GM12801 (cell line): Measurements from ENCODE around the gene FBLN7.

Experiments
- TF ChIP-seq, protein P1 (sequence below): IDR thresholded peaks from one replicate; pipeline ENCODE4 v1.5.1; 2011; ENCODE audit warnings: control low read depth; ENCODE audit not compliant: insufficient read length; ENCODE audit errors: extremely low read depth

FBLN7 gene

GRCh38 chr2:112143150-112143549 lies 5.0 kb downstream of the FBLN7 start:
- TF ChIP-seq, protein P1, sequence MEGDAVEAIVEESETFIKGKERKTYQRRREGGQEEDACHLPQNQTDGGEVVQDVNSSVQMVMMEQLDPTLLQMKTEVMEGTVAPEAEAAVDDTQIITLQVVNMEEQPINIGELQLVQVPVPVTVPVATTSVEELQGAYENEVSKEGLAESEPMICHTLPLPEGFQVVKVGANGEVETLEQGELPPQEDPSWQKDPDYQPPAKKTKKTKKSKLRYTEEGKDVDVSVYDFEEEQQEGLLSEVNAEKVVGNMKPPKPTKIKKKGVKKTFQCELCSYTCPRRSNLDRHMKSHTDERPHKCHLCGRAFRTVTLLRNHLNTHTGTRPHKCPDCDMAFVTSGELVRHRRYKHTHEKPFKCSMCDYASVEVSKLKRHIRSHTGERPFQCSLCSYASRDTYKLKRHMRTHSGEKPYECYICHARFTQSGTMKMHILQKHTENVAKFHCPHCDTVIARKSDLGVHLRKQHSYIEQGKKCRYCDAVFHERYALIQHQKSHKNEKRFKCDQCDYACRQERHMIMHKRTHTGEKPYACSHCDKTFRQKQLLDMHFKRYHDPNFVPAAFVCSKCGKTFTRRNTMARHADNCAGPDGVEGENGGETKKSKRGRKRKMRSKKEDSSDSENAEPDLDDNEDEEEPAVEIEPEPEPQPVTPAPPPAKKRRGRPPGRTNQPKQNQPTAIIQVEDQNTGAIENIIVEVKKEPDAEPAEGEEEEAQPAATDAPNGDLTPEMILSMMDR: no peak

DNA sequence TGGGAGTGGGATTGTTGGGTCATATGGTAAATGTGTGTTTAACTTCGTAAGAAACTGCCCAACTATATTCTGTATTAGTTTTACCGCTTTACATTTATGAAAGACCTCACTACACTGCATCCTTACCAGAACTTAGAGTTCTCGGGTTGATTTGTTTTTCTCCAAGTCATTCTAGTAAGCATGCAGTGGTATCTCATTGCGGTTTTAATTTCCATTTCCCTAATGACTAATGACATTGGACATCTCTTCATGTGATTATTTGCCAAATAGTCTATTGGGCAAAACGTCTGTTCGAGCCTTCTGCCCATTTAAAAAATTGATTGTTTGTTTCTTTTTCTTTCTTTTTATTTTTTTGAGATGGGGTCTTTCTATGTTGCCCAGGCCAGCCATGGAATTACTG lies 6.8 kb downstream of the FBLN7 start:
- TF ChIP-seq, protein P1: no peak

- TF ChIP-seq, protein P1: no peak
These were observed 9.4 kb downstream of the FBLN7 start for GRCh38 chr2:112147382-112148168.

- TF ChIP-seq, protein P1: no peak
These were observed 10.3 kb downstream of the FBLN7 start for GRCh38 chr2:112148477-112148876.

- TF ChIP-seq, protein P1: no peak
These were observed 11.0 kb downstream of the FBLN7 start for GRCh38 chr2:112149194-112149593.

- TF ChIP-seq, protein P1: no peak
These were observed 11.8 kb downstream of the FBLN7 start for GRCh38 chr2:112149866-112150435.

DNA sequence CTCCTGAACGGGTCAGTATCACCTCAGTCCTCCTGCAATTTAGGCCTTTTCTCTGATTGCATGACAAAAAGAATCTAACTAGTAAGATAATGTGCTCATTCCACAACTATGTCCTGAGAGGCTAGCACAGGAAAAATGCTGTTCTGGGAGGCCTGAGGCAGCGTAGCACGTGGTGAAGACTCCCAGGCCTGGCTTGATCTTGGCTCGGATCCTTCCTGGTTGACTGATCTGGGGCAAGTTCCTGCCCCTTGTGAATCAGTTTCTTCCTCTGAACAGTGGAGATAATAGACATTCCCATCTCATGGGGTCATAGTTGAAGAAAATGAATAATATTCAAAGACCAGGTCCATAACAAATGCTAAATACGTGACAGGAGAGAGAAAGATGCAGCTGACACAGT lies 12.3 kb downstream of the FBLN7 start:
- TF ChIP-seq, protein P1: no peak
